Endothelial cell of umbilical vein (primary cell): ENCODE data around the gene KCNJ6. TPM values are rescaled to one million over a fixed set of nuclear protein-coding genes. Genes with fewer than 3 reads are reported as not detected.

ENCODE experiments used
- BruUV-seq: library from RNA; stranded (reverse); fragments of 400-500 nt; replicated peaks from 2 replicates; lab custom pipeline; 2021; lab: Mats Ljungman, UMichigan
- CTCF ChIA-PET: fragments of 300-600, 350-600 bp; sonication (Branson Sonifier 250); formaldehyde crosslinking; loops from one replicate; lab custom pipeline; 2021; ENCODE audit warnings: antibody characterized with exemption, inconsistent platforms; lab: Charles Lee
- POLR2A ChIA-PET: fragments of 300-600, 350-600 bp; sonication (Branson Sonifier 250); formaldehyde crosslinking; loops from one replicate; lab custom pipeline; 2021; ENCODE audit warnings: antibody characterized with exemption, inconsistent platforms; lab: Charles Lee
- DNase-seq: peaks from one replicate; pipeline ENCODE4 v3.0.0-alpha.2; 2011; ENCODE audit warnings: low read depth, low spot score
- FAIRE-seq: peaks from 2 replicates; lab custom pipeline; 2011; peaks lifted over from hg19 to GRCh38; lab: Jason Lieb, UNC
- H2AFZ ChIP-seq: 2 replicates; pipeline ENCODE4 v1.6.0; 2012; ENCODE audit warnings: low read depth, low read length, control low read depth, inconsistent platforms
- H3K27ac ChIP-seq: 2 replicates; pipeline ENCODE4 v1.5.1; 2011; ENCODE audit warnings: low read depth, mild to moderate bottlenecking, control low read depth, low read length, moderate library complexity; ENCODE audit not compliant: insufficient read depth
- H3K27me3 ChIP-seq, 2 experiments: 2 replicates each; pipeline versions ENCODE4 v1.6.0 to v1.6.1; 2011; ENCODE audit warnings: low read length in 2 of 2, mixed read lengths in 1 of 2; ENCODE audit not compliant: control insufficient read depth in 2 of 2, insufficient read depth in 2 of 2
- H3K36me3 ChIP-seq, 2 experiments: 2 replicates in 1 of 2; 3 replicates in 1 of 2; pipeline ENCODE4 v1.5.1; 2011; ENCODE audit warnings: low read length in 2 of 2, mild to moderate bottlenecking in 1 of 2, moderate library complexity in 1 of 2; ENCODE audit not compliant: control insufficient read depth in 2 of 2, insufficient read depth in 2 of 2; ENCODE audit errors: extremely low read depth in 1 of 2
- H3K4me1 ChIP-seq: 3 replicates; pipeline ENCODE4 v1.5.1; 2011; ENCODE audit warnings: mild to moderate bottlenecking, low read length; ENCODE audit not compliant: control insufficient read depth, insufficient read depth; ENCODE audit errors: extremely low read depth
- H3K4me2 ChIP-seq: 2 replicates; pipeline ENCODE4 v1.6.1; 2011; ENCODE audit warnings: low read length, control low read depth, mixed read lengths; ENCODE audit not compliant: insufficient read depth
- H3K4me3 ChIP-seq, 3 experiments: fragments of 200-600 bp in 1 of 3; sonication (generic), shearing (Covaris generic) in 1 of 3; replicated peaks in 1 of 3; 2 replicates each; pipeline ENCODE4 v1.5.1; 2011 to 2016; ENCODE audit warnings: control low read depth in 3 of 3, low read length in 3 of 3, mild to moderate bottlenecking in 2 of 3, inconsistent platforms in 1 of 3, low read depth in 1 of 3, moderate library complexity in 1 of 3; ENCODE audit not compliant: insufficient read depth in 1 of 3
- H3K79me2 ChIP-seq: 2 replicates; pipeline ENCODE4 v1.6.0; 2012; ENCODE audit warnings: low read length, inconsistent platforms; ENCODE audit not compliant: control insufficient read depth, insufficient read depth
- H3K9ac ChIP-seq: replicated peaks from 2 replicates; pipeline ENCODE3; 2011; ENCODE audit warnings: low read length, control low read depth; ENCODE audit not compliant: insufficient read depth; ENCODE audit errors: extremely low read depth
- H3K9me1 ChIP-seq: replicated peaks from 3 replicates; pipeline ENCODE4 v1.6.0; 2011; ENCODE audit warnings: mild to moderate bottlenecking, low read length; ENCODE audit not compliant: control insufficient read depth, insufficient read depth; ENCODE audit errors: extremely low read depth
- H3K9me3 ChIP-seq: replicated peaks from 2 replicates; pipeline ENCODE4 v1.5.1; 2012; ENCODE audit warnings: low read length, inconsistent platforms; ENCODE audit not compliant: control insufficient read depth, insufficient read depth
- H4K20me1 ChIP-seq: replicated peaks from 2 replicates; pipeline ENCODE3; 2011; ENCODE audit warnings: mild to moderate bottlenecking, low read length; ENCODE audit not compliant: control insufficient read depth, insufficient read depth; ENCODE audit errors: extremely low read depth
- EZH2 ChIP-seq: IDR thresholded peaks from 2 replicates; pipeline ENCODE4 v1.6.1; 2012; ENCODE audit warnings: borderline replicate concordance, low read depth, mild to moderate bottlenecking, moderate library complexity, low read length, inconsistent platforms; ENCODE audit not compliant: severe bottlenecking
- FOS ChIP-seq: IDR thresholded peaks from 2 replicates; pipeline ENCODE4 v1.6.1; 2011; ENCODE audit warnings: mild to moderate bottlenecking, low read length, moderate library complexity, borderline replicate concordance; ENCODE audit not compliant: insufficient read depth
- GATA2 ChIP-seq: IDR thresholded peaks from 2 replicates; pipeline ENCODE4 v1.7.0; 2011; ENCODE audit warnings: low read depth, mild to moderate bottlenecking, moderate library complexity, mixed read lengths, low read length; ENCODE audit not compliant: insufficient read length, insufficient read depth
- JUN ChIP-seq: IDR thresholded peaks from 2 replicates; pipeline ENCODE4 v1.6.1; 2011; ENCODE audit warnings: borderline replicate concordance, low read depth; ENCODE audit not compliant: insufficient read length, insufficient read depth
- MAX ChIP-seq: IDR thresholded peaks from 2 replicates; pipeline ENCODE4 v1.6.1; 2011; ENCODE audit not compliant: insufficient read depth, insufficient read length
- MYC ChIP-seq: IDR thresholded peaks from one replicate; pipeline ENCODE4 v1.6.1; 2011; ENCODE audit warnings: mild to moderate bottlenecking, low read depth, low read length
- POLR2A ChIP-seq: IDR thresholded peaks from 2 replicates; pipeline ENCODE4 v1.6.1; 2012; ENCODE audit warnings: low read depth, mild to moderate bottlenecking, control low read depth, low read length
- POLR2AphosphoS5 ChIP-seq: IDR thresholded peaks from 2 replicates; pipeline ENCODE4 v1.6.1; 2012; ENCODE audit warnings: low read depth, mild to moderate bottlenecking, control low read depth, low read length, moderate library complexity; ENCODE audit not compliant: insufficient read depth
- dilution Hi-C: fragments of 300-500 bp; cut with MboI; formaldehyde crosslinking; loops from one replicate; pipeline ENCODE4 v1.15.0; 2019; ENCODE audit warnings: low sequenced_read_pairs; ENCODE audit not compliant: extremely low pct_ligation_motif_present
- intact Hi-C: fragments of 100-400 bp; cut with micrococcal nuclease; formaldehyde crosslinking; loops from one replicate; pipeline ENCODE4 v1.10.0; 2022
- polyA plus RNA-seq, 4 experiments: library from polyadenylated mRNA; depleted of rRNA in 3 of 4; stranded (reverse) in 3 of 4; unstranded in 1 of 4; fragments of >200 nt; gene quantifications; 2 replicates each; pipeline versions ENCODE4 v1.2.1 to v1.2.3, GENCODE V29; 2011 to 2012; ENCODE audit warnings: missing spikeins in 1 of 4
- total RNA-seq: library from RNA; stranded (reverse); gene quantifications from 2 replicates; pipeline ENCODE4 v1.2.3, GENCODE V29; 2021
- TF ChIP-seq, protein P1 (sequence below), 2 donors: IDR thresholded peaks; 1 replicate in 1 of 2; 2 replicates in 1 of 2; pipeline ENCODE4 v1.5.1; 2011; ENCODE audit warnings: low read length in 2 of 2, mild to moderate bottlenecking in 2 of 2, moderate library complexity in 2 of 2, control low read depth in 1 of 2, inconsistent platforms in 1 of 2, low read depth in 1 of 2; ENCODE audit not compliant: insufficient read depth in 1 of 2; ENCODE audit errors: extremely low read depth in 1 of 2

KCNJ6 gene
- total and polyA plus RNA-seq, 2 donors (not counting 3 experiments of a cell fraction or from before 2014, with no cell fraction given) = not detected

- no peaks in the 10 kb centered on the region for H3K9me3 ChIP-seq
- TF ChIP-seq MAX (no peak), POLR2AphosphoS5 (no peak)
- no peaks in the 10 kb centered on the region for H3K36me3 ChIP-seq
- H3K79me2 ChIP-seq = no peaks in the 10 kb centered on the region
- H3K27me3 ChIP-seq = peaks cover 9 to 12% of the 10 kb centered on the region in 2 experiments
- no peaks in the 10 kb centered on the region for H3K9me1 ChIP-seq
- ChIA-PET CTCF (no interaction called here), POLR2A (no interaction called here)
- no peaks in the 10 kb centered on the region for H3K4me1 ChIP-seq
- no peak overlapping the region for H3K4me3 ChIP-seq
- no peak overlapping the region for H2AFZ ChIP-seq
- no TSS peak for BruUV-seq
- no peak overlapping the region for H3K4me2 ChIP-seq
- H3K27ac ChIP-seq = no peak overlapping the region
- intact Hi-C loops = no loop called here
- FAIRE-seq (no peak), DNase-seq (no peak)
- no peaks in the 10 kb centered on the region for H4K20me1 ChIP-seq
- dilution Hi-C loops = no loop called here
- no peak overlapping the region for H3K9ac ChIP-seq
These were observed 96.9 kb downstream of the KCNJ6 start for GRCh38 chr21:37819372-37819771.

GRCh38 chr21:37817242-37817641, 99.0 kb downstream of the KCNJ6 start:
- no peak for DNase-seq
- peaks cover 9 to 12% of the 10 kb centered on the region in 2 experiments for H3K27me3 ChIP-seq
- no TSS peak for BruUV-seq
- no peak overlapping the region for H3K4me3 ChIP-seq
- no peaks in the 10 kb centered on the region for H3K79me2 ChIP-seq
- H3K36me3 ChIP-seq = no peaks in the 10 kb centered on the region
- H3K9ac ChIP-seq = no peak overlapping the region
- no peak overlapping the region for H3K4me2 ChIP-seq
- CTCF ChIA-PET = no interaction called here
- H3K27ac ChIP-seq = no peak overlapping the region
- H2AFZ ChIP-seq = no peak overlapping the region
- POLR2A ChIA-PET = no interaction called here
- H4K20me1 ChIP-seq = no peaks in the 10 kb centered on the region
- no peak for FAIRE-seq
- intact Hi-C loops = no loop called here
- dilution Hi-C loops = no loop called here
- no peaks in the 10 kb centered on the region for H3K4me1 ChIP-seq
- no peaks in the 10 kb centered on the region for H3K9me3 ChIP-seq
- no peak for TF ChIP-seq EZH2
- TF ChIP-seq POLR2A = no peak
- no peak for TF ChIP-seq GATA2
- TF ChIP-seq FOS = no peak
- TF ChIP-seq, protein P1, sequence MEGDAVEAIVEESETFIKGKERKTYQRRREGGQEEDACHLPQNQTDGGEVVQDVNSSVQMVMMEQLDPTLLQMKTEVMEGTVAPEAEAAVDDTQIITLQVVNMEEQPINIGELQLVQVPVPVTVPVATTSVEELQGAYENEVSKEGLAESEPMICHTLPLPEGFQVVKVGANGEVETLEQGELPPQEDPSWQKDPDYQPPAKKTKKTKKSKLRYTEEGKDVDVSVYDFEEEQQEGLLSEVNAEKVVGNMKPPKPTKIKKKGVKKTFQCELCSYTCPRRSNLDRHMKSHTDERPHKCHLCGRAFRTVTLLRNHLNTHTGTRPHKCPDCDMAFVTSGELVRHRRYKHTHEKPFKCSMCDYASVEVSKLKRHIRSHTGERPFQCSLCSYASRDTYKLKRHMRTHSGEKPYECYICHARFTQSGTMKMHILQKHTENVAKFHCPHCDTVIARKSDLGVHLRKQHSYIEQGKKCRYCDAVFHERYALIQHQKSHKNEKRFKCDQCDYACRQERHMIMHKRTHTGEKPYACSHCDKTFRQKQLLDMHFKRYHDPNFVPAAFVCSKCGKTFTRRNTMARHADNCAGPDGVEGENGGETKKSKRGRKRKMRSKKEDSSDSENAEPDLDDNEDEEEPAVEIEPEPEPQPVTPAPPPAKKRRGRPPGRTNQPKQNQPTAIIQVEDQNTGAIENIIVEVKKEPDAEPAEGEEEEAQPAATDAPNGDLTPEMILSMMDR (IDR thresholded peaks at IDR 0.05; ENCODE audit: extremely low read depth in 1 of 2, insufficient read depth in 1 of 2, low read depth in 1 of 2, low read length in 2 of 2) = no peak
- no peak for TF ChIP-seq JUN
- TF ChIP-seq POLR2AphosphoS5 = no peak
- TF ChIP-seq MAX = no peak
- no peak for TF ChIP-seq MYC
- H3K9me1 ChIP-seq = no peaks in the 10 kb centered on the region
